Astrocyte (in vitro differentiated cells and primary cell): Measurements from ENCODE around the gene ACMSD.

Experiments used
- CTCF ChIP-seq: IDR thresholded peaks from 2 replicates; pipeline ENCODE4 v1.5.1; 2011; ENCODE audit warnings: low read depth, mild to moderate bottlenecking, inconsistent platforms, low read length, moderate library complexity; ENCODE audit not compliant: insufficient read depth
- EZH2 ChIP-seq: IDR thresholded peaks from 2 replicates; pipeline ENCODE4 v1.6.1; 2012; ENCODE audit warnings: mild to moderate bottlenecking, low read length, inconsistent platforms; ENCODE audit not compliant: insufficient read depth

GRCh38 chr2:134936691-134937090, 98.3 kb downstream of the ACMSD start:
- TF ChIP-seq CTCF (no peak), EZH2 (no peak)
